Posterior cingulate gyrus (tissue), 11 donors: ENCODE data around the gene DENND6B.
A peak's percentile ranks its signal among the peaks of the same experiment; 100 is the strongest.
"Not testable (repeated sequence)": the region's sequence is repeated elsewhere in the genome, so short reads cannot be mapped to it uniquely, and the experiment has no call there.

Source experiments
- DNase-seq, 10 donors: peaks; one replicate each; pipeline versions ENCODE4 v3.0.0 to v3.0.0-alpha.2; 2020 to 2021; ENCODE audit warnings: mixed read lengths in 3 of 10
- intact Hi-C: fragments of 100-400 bp; cut with DNase I; formaldehyde crosslinking; loops from one replicate; pipeline ENCODE4 v1.15.1; 2023

The DENND6B gene

GRCh38 chr22:50275181-50276055 lies 51.4 kb downstream of the DENND6B start:
- intact Hi-C loops: loop anchor here (1.0 to 2.0 kb wide), 2 partner anchors 51 to 67 kb away; partner anchors contain the start of gene DENND6B
- DNase-seq: peak in 1 of 10 donors; percentile 87

- intact Hi-C loops: no loop called here
- DNase-seq: no peak
Observed at GRCh38 chr22:50274771-50275170, 52.0 kb downstream of the DENND6B start.

DNA sequence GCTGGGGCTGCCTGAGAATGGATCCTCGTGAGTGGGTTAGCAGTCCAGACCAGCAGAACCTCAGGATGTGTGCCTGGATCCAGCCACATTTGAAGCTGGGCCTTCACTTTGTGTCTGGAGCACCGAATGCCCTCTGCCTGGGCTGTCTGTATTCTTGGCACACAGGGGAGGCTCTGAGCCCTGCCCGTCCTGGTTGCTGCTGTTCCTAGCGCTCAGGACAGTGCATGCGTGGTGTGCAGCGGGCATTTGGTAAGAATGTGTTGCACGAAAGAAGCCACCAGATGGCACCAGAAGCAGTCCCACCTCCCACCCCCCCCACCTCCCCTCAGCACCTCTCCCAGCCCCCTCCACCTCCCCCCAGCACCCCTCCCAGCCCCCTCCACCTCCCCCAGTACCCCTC lies 52.5 kb downstream of the DENND6B start:
- intact Hi-C loops: no loop called here
- peak; percentile 46 to 95 (median 70) for DNase-seq

DNA sequence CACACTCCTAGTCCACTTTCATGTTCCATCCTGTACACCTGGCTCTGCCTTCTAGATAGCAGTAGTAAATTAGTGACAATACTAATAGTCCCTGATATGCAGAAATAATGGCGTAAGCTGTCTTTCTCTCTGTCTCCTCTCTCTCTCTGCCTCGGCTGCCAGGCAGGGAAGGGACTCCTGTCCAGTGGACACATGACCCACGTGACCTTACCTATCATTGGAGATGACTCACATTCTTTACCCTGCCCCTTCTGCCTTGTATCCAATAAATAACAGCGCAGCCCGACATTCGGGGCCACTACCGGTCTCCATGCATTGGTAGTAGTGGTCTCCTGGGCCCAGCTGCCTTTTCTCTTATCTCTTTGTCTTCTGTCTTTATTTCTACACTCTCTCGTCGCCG lies 53.0 kb downstream of the DENND6B start:
- intact Hi-C loops, DNase-seq: not testable (repeated sequence)

DNA sequence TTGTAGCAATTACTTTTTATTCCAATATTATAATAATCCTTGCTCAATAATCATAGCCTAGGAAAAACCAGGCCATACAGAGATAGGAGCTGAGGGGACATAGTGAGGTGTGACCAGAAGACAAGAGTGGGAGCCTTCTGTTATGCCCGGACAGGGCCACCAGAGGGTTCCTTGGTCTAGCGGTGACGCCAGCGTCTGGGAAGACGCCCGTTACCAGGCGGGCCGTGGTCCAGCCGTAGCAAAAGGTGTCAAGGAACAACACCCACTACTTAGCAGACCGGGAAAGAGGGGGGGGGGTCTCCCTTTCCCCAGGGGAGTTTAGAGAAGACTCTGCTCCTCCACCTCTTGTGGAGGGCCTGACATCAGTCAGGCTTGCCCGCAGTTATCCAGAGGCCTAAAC lies 53.5 kb downstream of the DENND6B start:
- DNase-seq, intact Hi-C loops: not testable (repeated sequence)

DNA sequence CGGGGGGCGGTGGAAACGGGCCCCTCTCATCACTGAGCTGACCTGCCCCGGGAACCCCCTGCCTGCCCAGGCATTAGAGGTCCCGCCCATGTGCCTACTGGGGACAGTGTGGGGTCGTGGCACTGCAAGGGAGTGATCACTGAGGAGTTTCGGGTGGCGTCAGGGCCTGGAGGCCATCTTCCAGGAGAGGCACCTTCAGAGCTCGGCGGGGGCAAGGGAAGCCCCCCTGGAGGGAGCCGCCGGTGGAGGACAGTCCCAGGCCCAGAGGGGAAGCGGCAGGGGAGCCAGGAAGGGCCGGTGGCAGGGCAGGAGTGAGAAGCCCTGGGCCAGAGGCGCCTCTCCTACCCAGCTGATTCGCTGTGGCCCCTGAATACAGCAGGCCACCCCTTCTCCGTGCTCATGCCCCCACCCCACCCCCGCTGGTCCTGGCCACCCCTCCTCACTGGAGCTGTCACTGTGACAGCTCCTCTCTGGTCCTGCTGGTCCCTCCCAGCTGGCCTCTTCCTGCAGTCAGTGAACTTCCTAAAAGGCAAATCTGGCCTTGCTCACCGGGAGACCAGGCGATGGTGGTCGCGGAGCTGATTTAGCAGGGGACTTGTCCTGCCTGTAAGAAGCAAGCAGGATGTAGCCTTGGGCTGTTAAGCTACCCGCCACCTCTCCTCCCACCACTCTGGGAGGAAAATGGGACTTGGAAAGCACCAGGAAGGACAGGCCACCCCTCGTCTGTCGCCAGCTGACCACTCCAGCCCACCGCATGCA lies 54.6 kb downstream of the DENND6B start:
- DNase-seq: no peak
- intact Hi-C loops: no loop called here

GRCh38 chr22:50271519-50271970 lies 55.3 kb downstream of the DENND6B start:
- DNase-seq: peak in 6 of 10 donors; percentile 53 to 94 (median 63)
- intact Hi-C loops: no loop called here

DNA sequence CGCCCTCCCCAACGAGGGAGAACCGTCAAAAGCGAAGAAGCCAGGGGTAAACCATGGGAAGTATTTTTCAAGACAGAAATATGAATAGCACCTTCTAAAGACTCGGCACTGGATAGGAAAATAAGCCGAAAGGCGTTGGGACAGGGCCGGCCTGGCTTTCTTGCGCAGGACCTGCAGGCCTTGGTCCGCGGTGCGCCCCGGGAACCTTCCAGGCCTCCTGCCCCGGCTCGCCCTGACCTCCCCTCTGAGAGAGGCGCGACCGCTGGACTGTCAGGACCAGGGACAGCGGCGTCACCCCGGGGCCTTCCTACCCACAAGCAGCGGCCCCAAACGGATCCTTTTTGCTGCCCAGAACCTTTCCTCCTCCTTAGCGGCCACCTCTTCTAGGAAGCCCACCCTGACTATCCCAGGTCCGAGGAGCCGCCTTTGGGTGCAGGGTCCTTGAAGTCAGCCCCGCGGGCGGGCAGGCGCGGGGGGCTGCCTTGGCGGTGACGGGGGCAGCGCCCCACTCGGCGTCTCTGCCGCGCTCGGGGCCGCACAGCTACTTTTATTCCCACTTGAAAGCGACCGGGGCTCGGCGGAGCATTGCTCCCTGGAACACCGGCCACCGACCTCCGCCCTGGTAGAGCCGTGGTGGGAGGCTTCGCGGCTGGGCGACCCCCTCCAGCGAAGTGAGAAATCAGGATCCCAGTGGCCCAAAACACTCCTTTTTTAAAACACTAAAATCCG lies 56.0 kb downstream of the DENND6B start:
- intact Hi-C loops: no loop called here
- DNase-seq: no peak

DNA sequence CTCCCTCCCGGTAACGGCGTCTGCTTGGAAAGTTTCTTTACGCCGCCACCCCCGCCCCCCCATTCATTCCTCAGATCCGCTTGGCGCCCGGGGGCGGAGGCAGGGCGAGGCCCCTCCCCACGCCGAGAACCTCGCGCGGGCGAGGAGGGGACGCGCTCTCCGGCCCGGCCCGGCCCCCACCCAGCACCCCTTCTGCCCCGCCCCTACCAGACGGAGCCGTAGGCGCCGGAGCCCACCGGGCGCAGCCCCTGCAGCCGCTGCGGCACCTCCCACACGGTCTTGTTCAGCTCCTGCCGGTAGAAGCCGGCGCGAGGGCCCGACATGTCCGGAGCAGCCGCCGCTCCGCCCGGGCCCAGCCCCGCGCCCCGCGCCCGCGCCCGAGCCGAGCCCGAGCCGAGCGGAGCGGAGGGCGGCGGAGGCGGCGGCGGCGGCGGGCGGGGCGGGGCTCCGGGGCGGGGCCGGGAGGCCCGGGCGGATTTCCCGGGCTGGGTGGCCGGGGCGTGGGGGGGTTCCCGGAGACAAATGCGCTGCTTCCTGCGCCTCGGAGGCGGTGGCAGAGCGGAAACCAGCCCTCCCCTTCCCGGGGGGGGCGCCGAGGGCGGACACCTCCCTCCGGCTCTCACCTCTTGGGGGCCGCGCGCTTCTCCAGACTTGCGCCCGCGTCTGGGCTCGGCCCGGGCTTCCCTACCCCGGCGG lies 56.7 kb downstream of the DENND6B start, which contains the start of gene MAPK11:
MAPK11 (minus strand) TSS at position 411 of the 696 bp plus-strand sequence; CDS start at position 323, 88 bp downstream.
- intact Hi-C loops: no loop called here

GRCh38 chr22:50269573-50269969 lies 57.2 kb downstream of the DENND6B start:
- DNase-seq: no peak
- intact Hi-C loops: no loop called here

More for the DNA sequence above, 56.7 kb downstream of the DENND6B start, which contains the start of gene MAPK11:
- peak in 7 of 10 donors; percentile 45 to 93 (median 62) for DNase-seq

- intact Hi-C loops: no loop called here
- peak in 1 of 10 donors; percentile 82 for DNase-seq
Observed at GRCh38 chr22:50268655-50269113, 58.1 kb downstream of the DENND6B start.

- intact Hi-C loops: no loop called here
- DNase-seq: peak in 6 of 10 donors; percentile 58 to 93 (median 72)
Observed at GRCh38 chr22:50267591-50268390, 59.0 kb downstream of the DENND6B start.

- no peak for DNase-seq
Observed at GRCh38 chr22:50266994-50267393, 59.8 kb downstream of the DENND6B start.

GRCh38 chr22:50264946-50265669 lies 61.7 kb downstream of the DENND6B start:
- intact Hi-C loops: no loop called here
- no peak for DNase-seq

More at GRCh38 chr22:50266994-50267393, 59.8 kb downstream of the DENND6B start:
- intact Hi-C loops: no loop called here

DNA sequence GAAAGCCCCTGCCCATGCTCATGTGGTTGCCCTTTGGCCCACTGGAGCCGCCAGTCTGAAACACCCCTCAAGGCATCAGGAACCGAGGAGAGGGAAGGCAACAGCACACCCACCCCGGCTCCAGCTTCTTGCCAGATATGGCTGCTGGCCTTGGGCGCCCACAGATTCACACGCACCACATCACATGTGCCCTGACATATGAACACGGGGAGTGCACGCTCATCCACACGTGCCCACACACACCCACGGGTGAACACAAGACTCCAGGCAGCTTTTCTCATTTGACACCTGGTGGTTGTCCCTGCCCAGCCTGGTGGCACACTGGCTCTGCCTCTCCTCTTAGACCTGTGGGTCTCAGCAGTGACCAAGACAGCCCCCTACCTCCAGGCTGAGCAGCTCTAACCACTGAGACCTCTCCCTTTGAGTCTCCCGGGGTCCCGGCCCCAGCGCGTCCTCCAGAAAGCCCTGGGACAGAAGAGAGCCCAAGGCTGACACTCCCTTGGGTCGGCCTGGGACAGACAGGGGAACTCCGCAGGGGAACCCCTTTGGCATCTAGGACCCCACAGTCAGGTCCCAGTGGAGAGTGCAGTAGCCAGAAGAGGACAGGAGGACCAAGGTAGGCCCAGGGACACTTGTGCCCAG lies 62.6 kb downstream of the DENND6B start:
- intact Hi-C loops: no loop called here
- peak in 6 of 10 donors; percentile 65 to 95 (median 82) for DNase-seq

- no peak for DNase-seq
- intact Hi-C loops: no loop called here
Observed at GRCh38 chr22:50262973-50263617, 63.7 kb downstream of the DENND6B start.

DNA sequence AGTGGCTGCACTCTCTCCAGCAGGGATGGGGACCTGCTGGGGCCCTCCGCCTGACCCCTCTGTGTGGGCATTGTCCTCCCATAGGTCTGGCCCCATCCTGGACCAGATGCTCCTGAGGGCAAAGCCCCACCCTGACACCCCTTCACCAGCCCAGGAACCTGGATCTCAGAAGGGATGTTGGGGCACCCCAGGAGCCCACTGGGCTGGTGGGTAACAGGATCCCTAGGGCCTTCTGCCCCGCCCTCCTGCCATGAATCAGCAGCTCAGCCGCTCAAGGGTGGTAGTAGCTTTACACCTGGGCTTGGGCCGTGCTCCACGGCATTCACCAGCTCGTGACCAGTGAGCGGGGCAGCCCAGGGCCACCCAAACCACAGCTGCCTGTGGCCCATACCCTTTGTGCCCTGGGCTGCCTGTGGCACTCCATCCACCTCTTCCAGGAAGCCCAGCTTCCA lies 64.3 kb downstream of the DENND6B start:
- DNase-seq: no peak
- intact Hi-C loops: no loop called here
